ENCODE results near the gene CCDC12. TPM values are rescaled to one million over a fixed set of nuclear protein-coding genes. Genes with fewer than 3 reads are reported as not detected.
A peak's percentile ranks its signal among the peaks of the same experiment; 100 is the strongest.

Gene CCDC12
- total and polyA plus RNA-seq, 2 of the 13 experiments (the other 11 are each of a cell fraction or from before 2014, with no cell fraction given): 30.1 to 49.5 TPM

- no peak for TF ChIP-seq ZNF598 (CRISPR knock-in tag; IDR thresholded peaks at IDR 0.05; ENCODE audit: borderline replicate concordance)
- TF ChIP-seq, protein P1, sequence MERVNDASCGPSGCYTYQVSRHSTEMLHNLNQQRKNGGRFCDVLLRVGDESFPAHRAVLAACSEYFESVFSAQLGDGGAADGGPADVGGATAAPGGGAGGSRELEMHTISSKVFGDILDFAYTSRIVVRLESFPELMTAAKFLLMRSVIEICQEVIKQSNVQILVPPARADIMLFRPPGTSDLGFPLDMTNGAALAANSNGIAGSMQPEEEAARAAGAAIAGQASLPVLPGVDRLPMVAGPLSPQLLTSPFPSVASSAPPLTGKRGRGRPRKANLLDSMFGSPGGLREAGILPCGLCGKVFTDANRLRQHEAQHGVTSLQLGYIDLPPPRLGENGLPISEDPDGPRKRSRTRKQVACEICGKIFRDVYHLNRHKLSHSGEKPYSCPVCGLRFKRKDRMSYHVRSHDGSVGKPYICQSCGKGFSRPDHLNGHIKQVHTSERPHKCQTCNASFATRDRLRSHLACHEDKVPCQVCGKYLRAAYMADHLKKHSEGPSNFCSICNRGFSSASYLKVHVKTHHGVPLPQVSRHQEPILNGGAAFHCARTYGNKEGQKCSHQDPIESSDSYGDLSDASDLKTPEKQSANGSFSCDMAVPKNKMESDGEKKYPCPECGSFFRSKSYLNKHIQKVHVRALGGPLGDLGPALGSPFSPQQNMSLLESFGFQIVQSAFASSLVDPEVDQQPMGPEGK (CRISPR knock-in tag; IDR thresholded peaks at IDR 0.05): peak; percentile 64
- no peak for TF ChIP-seq HDAC1 (CRISPR knock-in tag; IDR thresholded peaks at IDR 0.05)
- 0 out of 2 replicates have a peak, but pooled peaks have one; percentile 37 for TF ChIP-seq HMG20B (CRISPR knock-in tag; conservative IDR thresholded peaks at IDR 0.05)
- peak; percentile 93 for TF ChIP-seq SKIL (CRISPR knock-in tag; IDR thresholded peaks at IDR 0.05; ENCODE audit: borderline replicate concordance)
- peak; percentile 25; the same call in 1 of the 2 replicates for TF ChIP-seq SP5 (CRISPR knock-in tag; IDR thresholded peaks at IDR 0.05; ENCODE audit: borderline replicate concordance, low read depth)
- no peak for TF ChIP-seq PHF20 (CRISPR knock-in tag; IDR thresholded peaks at IDR 0.05)
- TF ChIP-seq THRA (CRISPR knock-in tag; IDR thresholded peaks at IDR 0.05; ENCODE audit: borderline replicate concordance): peak; percentile 85; the same call in 1 of the 2 replicates
- TF ChIP-seq HNF4G (IDR thresholded peaks at IDR 0.05; ENCODE audit: borderline replicate concordance, low read depth, low read length): peak; percentile 21; the same call in 1 of the 2 replicates
- TF ChIP-seq HNF4G (CRISPR knock-in tag; IDR thresholded peaks at IDR 0.05; ENCODE audit: borderline replicate concordance, low read depth): no peak
- TF ChIP-seq, protein P2, sequence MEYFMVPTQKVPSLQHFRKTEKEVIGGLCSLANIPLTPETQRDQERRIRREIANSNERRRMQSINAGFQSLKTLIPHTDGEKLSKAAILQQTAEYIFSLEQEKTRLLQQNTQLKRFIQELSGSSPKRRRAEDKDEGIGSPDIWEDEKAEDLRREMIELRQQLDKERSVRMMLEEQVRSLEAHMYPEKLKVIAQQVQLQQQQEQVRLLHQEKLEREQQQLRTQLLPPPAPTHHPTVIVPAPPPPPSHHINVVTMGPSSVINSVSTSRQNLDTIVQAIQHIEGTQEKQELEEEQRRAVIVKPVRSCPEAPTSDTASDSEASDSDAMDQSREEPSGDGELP (IDR thresholded peaks at IDR 0.05; ENCODE audit: borderline replicate concordance, low read depth): peak; percentile 32; the same call in 1 of the 2 replicates
- TF ChIP-seq FOXO1 (CRISPR knock-in tag; IDR thresholded peaks at IDR 0.05): 0 out of 2 replicates have a peak, but pooled peaks have one; percentile 27
- TF ChIP-seq CREM (IDR thresholded peaks at IDR 0.05): peak; percentile 52; the same call in 1 of the 2 replicates
- no peak for TF ChIP-seq CREM (CRISPR knock-in tag; IDR thresholded peaks at IDR 0.05)
- peak in 1 of 2 experiments; percentile 85; a peak in 2 of 4 replicates for TF ChIP-seq NR2F1 (CRISPR knock-in tag; IDR thresholded peaks at IDR 0.05)
- peak; percentile 81 for TF ChIP-seq BCL6 (CRISPR knock-in tag; IDR thresholded peaks at IDR 0.05)
- 0 out of 2 replicates have a peak, but pooled peaks have one; percentile 34 for TF ChIP-seq PPARG (CRISPR knock-in tag; conservative IDR thresholded peaks at IDR 0.05)
- TF ChIP-seq ZFY (CRISPR knock-in tag; IDR thresholded peaks at IDR 0.05): 0 out of 2 replicates have a peak, but pooled peaks have one; percentile 7
- 0 out of 2 replicates have a peak, but pooled peaks have one; percentile 1 for TF ChIP-seq CHD4 (IDR thresholded peaks at IDR 0.05; ENCODE audit: borderline replicate concordance, low read length)
Measured at GRCh38 chr3:46948830-46949671, 27.5 kb downstream of the CCDC12 start (continued).
